NCI-H2227 treated with DMSO at 0.1 percent for 48 hours (cell line): ENCODE measurements around the gene ITCH.
"Not testable (repeated sequence)": the region's sequence is repeated elsewhere in the genome, so short reads cannot be mapped to it uniquely, and the experiment has no call there.

Experiments
- DNase-seq: peaks from one replicate; lab custom pipeline; 2025; lab: John Stamatoyannopoulos, UW

ITCH gene

DNA sequence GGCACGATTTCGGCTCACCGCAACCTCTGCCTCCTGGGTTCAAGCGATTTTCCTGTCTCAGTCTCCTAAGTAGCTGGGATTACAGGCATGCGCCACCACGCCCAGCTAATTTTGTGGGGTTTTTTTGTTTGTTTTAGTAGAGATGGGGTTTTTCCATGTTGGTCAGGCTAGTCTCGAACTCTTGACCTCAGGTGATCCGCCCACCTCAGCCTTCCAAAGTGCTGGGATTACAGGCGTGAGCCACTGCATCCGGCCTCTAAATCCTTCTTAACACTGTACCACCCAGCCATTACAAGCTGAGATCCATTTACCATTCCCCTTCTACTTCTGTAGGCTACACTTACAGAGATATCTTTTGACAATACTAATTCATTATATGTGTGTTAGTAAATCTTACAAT is 51.5 kb downstream of the ITCH start:
- DNase-seq = not testable (repeated sequence)

DNA sequence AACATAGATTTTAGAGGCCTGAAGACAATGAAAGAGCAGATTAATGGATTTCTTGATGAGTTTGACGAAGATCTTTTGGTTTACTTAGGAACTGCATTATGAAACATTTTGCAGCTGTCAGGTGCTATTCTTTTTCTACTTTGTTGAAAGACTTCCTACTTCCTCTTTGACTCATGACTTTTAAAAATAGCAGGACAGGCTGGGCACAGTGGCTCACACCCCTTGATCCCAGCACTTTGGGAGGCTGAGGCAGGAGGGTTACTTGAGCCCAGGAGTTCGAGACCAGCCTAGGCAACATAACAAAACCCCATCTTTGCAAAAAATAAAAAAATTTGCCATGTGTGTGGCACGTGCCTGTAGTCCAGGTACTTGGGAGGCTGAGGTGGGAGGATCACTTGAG is 52.0 kb downstream of the ITCH start:
- no peak for DNase-seq

DNA sequence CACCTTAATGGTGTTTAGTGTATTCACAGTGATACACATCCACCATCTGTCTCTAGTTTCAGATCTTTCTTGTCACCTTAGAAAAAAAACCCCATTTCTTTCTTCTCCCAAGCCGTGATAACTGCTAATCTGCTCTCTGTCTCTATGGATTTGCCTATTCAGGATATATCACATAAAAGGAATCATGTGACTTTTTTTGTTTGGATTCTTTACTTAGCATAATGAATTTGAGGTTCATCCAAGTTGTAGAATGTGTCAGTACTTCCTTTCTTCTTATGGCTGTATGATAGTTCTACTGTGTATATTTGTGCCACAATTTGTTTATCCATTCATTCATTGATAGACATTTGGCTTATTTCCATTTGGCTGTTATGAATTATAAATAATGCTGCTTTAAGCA is 57.1 kb downstream of the ITCH start:
- no peak for DNase-seq

DNA sequence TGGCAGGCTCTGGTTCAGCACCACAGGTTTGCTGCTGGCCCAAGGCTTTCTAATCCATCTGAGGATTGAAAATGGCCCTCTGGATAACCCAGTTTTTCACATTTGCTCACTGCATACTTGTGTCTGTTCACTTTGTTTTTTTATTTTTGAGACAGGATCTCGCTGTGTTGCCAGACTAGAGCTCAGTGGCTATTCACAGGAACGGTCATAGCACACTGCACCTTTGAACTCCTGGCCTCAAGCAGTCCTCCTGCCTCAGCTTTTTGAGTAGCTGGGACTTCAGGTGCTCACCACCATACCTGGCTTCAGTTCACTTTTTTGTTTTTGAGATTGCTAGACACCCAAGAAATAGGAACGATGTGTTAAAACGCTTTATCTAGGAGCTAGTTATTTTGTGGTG is 57.9 kb downstream of the ITCH start:
- no peak for DNase-seq

DNA sequence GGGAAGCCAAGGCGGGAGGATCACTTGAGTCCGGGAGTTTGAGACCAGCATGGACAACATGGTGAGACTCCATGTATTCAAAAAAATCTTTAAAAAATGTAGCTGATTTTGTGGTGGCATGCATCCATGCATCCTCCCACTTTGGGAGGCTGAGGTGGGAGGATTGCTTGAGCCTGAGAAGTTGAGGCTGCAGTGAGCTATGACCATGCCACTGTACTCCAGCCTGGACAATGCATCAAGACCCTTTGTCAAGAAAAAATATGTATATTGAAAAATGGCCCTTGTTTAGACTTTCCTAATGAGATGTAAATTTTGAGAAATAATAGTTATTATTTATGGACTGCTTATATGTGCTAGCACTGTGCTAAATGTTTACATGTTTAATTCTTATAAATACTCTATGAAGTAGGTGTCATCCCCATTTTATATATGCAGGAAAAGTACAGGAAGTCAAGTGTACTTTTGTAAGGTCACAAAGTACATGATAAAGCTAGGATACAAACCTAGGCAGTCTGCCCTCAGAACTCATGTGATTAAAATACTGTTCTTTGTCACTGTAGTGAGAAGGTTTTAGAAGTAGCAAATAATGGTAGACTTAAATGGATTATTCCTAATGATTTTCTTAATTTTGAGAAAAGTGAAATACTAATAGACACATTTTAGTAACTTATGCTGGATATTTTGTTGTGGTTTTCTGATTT is 58.8 kb downstream of the ITCH start:
- no peak for DNase-seq

DNA sequence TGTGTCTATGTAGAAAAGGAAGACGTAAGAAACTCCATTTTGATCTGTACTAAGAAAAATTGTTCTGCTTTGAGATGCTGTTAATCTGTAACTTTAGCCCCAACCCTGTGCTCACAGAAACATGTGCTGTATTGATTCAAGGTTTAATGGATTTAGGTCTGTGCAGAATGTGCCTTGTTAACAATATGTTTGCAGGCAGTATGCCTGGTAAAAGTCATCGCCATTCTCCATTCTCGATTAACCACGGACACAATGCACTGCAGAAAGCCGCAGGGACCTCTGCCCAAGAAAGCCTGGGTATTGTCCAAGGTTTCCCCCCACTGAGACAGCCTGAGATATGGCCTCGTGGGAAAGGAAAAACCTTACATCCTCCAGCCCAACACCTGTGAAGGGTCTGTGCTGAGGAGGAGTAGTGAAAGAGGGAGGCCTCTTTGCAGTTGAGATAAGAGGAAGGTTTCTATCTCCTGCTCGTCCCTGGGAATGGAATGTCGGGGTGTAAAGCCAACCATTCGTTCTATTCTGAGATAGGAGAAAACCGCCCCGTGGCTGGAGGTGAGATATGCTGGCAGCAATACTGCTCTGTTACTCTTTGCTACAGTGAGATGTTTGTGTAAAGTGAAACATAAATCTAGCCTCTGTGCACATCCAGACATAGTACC is 62.1 kb downstream of the ITCH start:
- DNase-seq = not testable (repeated sequence)

DNA sequence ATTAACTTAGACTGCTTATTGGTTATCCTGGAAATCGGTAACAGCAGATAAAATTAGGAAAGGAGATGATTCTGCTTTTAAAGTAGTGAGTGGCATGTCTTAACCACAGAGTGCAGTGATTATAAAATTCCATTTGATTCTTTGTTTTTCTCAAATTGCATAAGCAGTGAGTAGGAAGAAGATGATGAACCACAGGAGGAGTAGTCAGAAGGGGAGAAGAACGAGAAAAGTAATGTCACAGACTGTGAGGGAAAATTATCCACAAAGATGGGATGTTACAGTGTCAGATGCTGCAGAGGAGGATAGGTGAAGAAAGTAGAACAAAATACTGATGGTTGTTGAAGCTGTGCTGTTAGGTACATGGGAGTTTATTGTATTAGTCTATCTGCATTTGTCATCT is 63.0 kb downstream of the ITCH start:
- DNase-seq = no peak

DNA sequence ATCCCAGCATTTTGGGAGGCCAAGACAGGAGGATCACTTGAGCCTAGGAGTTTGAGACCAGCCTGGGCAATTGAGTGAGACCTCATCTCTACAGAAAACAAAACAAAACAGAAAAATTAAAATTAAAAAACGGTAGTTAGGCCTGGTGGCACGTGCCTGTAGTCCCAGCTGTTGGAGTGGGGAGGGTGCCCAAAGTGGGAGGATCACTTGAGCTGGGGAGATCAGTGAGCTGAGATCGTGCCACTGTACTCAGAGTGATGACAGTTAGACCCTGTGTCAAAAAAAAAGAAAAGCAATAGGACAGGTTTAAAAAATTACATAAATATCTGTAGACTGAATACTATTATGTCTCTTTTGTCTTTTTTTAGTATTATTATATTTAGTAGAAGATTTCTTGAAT is 64.3 kb downstream of the ITCH start:
- no peak for DNase-seq

DNA sequence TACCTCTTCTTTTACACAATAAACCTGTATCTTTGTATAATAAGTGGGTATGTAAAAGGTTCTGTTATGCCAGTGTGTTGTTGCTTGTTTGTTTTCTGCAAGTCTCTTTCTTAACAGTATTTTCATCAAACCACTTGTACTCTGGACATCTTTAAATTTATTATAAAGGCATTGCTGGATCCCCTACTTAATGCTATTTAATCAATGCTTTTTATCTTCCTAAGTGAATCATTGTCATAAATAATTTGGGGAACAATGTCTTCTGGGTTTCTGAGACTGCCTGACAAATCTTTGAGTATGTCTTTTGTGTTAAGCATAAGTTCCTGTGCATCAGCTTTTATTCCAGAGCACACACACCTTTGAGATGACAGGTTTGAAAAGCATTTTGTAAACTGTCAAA is 64.7 kb downstream of the ITCH start:
- DNase-seq = no peak

DNA sequence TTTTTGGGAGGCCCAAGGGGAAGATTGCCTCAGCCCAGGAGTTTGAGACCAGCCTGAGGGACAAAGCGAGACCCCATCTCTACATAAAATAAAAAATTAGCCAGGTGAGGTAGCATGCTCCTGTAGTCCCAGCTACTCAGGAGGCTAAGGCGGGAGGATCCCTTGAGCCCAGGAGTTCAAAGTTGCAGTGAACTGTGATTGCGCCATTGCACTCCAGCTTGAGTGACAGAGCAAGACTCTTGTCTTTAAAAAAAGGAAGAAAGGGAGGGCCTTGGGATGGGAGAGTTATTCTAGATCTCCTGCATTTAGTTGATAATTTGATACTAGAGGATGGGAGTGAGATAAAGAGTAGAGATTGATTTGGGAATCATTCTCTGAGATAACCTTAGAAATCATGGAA is 68.1 kb downstream of the ITCH start:
- DNase-seq = no peak

DNA sequence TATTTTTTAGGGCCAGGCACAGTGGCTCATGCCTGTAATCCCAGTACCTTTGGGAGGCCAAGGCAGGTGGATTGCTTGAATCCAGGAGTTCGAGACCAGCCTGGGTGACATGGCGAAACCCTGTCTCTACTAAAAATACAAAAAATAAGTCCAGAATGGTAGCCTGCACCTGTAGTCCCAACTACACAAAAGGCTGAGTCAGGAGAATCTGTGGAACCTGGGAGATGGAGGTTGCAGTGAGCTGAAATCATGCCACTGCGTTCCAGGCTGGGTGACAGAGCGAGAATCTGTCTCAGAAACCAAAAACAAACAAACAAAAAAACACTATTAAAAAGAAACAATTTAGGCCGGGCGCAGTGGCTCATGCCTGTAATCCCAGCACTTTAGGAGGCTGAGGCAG is 69.6 kb downstream of the ITCH start:
- not testable (repeated sequence) for DNase-seq

DNA sequence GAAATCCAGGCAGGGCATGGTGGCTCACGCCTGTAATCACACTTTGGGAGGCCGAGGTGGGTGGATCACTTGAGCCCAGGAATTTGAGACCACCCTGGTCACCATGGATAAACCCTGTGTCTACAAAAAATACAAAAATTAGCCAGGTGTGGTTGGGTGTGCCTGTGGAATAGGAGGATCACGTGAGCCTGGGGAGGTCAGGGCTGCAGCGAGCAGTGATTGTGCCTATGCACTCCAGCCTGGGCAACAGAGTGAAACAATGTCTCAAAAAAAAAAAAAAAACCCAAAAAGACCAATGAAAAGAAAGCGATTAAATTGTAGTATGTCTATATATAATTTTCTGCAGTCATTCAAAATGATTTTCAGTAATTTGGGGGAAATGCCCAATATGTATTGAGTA is 70.3 kb downstream of the ITCH start:
- DNase-seq = no peak

DNA sequence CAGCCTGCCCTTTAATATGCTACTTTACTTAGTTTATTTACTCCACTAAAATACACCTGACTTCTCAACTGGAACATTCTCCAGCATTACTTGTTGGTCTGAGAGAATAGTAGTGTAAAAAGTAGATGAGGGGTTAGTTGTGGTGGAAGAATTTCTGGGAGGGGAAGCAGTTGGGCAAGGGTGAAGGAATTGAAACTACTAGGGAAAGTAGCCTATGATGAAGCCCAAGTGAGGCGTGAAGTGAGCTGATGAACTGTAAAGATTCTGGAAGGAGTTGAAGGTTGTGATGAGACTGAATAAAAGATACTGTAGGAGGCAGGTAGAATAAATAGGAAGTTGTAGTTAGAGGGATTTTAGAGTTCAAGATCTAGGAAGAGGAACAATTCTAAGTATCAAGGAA is 72.5 kb downstream of the ITCH start:
- DNase-seq = no peak

DNA sequence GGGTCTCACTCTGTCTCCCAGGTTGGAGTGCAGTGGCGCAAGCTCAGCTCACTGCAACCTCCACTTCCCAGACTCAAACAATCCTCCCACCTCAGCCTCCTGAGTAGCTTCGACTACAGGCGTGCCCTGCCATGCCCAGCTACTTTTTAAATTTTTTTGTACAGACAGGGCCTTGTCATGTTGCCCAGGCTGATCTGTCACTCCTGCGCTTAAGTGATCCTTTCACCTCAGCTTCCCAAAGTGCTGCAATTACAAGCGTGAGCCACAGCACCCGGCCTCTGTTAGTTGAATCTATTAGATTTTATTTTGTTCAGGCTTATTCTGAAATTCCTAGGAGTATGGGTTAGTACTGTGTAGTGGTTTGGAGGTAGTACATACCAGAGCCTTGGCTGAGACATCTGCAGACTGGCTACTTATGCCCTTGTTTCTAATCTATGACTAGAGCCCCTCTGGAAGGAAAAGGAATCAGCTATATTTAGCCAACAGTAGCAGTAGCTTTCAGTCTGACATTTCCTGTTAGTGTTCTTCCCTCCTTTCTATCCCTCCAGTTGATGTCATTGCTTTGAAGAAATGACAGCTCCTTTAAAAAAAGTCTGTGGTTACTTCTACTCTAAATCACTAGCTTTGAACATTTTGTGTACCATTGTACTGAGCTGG is 74.4 kb downstream of the ITCH start:
- no peak for DNase-seq

DNA sequence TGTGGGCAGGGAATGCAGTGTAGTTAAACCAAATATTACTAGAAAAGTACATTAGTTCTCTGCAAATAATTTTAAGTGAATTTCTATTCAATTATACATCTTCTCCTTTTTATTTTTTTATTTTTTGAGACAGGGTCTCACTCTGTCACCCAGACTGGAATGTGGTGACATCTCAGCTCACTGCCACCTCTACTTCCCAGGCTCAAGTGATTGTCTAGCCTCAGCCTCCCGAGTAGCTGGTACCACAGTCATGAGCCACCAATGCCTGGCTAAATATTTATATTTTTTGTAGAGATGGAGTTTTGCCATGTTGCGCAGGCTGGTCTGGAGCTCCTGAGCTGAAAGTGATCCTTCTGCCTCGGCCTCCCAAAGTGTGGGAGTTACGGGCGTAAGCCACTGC is 76.1 kb downstream of the ITCH start:
- no peak for DNase-seq

DNA sequence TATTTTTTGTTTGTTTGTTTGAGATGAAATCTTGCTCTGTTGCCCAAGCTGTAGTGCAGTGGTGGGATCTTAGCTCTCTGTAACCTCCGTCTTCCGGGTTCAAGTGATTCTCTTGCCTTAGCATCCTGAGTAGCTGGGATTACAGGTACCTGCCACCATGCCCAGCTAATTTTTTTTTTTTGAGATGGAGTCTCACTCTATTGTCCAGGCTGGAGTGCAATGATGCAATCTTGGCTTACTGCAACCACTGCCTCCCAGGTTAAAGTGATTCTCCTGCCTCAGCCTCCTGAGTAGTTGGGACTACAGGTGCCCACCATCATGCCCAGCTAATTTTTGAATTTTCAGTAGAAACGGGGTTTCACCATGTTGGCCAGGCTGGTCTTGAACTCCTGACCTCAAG is 78.3 kb downstream of the ITCH start:
- DNase-seq = not testable (repeated sequence)

DNA sequence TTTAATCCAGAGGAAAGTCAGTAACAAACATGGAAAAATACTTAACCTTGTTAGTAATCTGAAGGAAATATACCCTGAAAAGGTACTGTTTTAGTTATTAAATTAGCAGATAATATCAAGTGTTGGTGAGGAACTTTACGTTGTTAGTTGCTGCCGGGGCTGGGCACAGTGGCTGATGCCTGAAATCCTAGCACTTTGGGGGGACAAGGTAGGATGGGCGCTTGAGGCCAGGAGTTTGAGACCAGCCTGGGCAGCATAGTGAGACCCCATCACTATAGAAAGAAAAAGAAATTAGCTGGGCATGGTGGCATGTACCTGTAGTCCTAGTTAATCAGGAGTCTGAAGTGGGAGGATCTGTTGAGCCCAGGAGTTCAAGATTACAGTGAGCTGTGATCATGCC is 80.5 kb downstream of the ITCH start:
- no peak for DNase-seq

DNA sequence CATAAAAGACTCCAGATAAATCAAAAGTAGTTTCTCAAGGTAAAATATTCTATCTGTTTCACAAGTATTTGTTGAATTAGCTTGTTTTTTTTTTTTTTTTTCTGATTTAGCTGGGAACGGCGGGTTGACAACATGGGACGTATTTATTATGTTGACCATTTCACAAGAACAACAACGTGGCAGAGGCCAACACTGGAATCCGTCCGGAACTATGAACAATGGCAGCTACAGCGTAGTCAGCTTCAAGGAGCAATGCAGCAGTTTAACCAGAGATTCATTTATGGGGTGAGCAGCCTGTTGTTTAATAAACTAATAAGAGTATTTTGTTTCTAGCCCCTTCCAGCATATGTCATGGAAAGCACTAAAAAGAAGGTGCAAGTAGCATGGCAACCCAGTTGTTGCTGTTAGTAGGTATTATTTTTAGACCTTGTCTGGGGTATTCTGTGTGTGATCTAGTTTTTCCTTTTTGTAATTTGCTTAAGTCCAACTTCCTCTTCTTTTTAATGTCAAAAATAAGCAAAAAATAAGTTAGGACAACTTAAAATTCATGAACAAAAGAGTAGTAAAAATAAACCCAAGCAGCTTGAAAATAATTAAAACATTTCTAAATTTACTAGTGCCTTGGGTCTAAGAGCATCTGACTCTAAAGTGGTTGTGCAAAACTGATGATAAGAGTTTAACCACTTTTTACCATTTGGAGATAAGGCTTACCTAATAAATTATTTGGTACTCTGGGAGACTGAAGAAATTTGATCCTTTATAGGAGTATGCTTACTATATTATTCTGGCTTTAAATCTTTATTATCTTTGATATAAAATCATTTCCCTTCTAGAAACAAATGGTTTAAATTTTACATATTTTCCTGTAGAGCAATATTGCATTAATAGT is 82.3 kb downstream of the ITCH start:
- DNase-seq = no peak

DNA sequence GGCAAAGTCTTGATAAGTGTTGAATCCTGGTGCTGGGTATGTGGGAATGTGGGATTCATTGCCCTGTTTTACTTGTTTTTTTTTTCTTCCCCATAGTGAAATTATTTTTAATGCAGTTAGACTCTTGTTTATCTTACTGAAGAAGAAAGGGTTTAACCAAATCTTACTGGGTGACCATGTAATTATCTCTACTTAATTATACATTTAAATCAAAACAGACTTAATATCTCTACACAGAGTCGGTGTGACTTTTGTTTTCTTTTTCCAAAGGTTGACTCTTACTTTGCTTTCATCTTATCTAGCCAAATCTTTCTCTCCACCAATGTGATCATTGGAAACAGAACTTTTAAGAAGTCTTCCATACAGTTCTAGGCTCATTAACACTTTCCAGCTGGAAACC is 85.4 kb downstream of the ITCH start:
- no peak for DNase-seq

DNA sequence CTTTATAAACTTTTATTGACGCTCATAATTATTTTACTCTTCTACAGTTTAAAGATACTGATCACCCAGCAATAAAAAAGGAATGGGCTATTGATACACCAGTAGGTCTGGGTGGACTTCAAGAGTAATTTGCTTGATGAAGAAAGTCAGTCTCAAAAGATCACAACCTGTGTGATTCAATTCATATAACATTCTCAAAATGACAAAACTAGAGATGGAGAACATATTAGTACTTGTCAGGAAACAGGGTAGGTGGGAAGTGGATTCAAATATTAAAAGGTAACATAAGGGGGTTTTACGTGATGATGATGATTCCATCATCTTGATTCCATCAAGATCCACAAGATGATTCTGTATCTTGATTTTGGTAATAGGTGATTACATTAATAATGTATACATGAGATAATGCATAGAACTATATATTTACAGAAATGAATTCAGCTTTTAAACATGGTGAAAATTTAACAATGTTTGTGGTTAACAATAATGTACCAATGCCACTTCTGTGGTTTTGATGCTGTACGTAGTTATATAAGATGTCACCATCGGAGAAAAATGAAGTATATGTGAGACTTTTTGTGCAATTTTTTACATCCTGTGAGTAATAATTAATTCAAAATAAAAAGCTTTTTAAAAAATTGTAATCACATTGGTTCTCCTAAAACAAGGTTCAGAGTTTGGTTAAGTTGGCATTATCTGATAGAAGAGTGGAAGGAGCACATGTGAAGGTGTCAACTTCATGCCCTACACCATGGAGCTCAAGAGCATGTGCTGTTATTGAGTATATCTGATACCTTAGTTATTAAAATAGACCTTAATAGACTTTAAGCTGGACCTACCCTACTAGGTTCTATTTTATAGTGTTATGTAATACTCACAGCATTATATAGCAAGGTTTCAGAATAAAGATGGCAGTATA is 86.9 kb downstream of the ITCH start:
- no peak for DNase-seq

DNA sequence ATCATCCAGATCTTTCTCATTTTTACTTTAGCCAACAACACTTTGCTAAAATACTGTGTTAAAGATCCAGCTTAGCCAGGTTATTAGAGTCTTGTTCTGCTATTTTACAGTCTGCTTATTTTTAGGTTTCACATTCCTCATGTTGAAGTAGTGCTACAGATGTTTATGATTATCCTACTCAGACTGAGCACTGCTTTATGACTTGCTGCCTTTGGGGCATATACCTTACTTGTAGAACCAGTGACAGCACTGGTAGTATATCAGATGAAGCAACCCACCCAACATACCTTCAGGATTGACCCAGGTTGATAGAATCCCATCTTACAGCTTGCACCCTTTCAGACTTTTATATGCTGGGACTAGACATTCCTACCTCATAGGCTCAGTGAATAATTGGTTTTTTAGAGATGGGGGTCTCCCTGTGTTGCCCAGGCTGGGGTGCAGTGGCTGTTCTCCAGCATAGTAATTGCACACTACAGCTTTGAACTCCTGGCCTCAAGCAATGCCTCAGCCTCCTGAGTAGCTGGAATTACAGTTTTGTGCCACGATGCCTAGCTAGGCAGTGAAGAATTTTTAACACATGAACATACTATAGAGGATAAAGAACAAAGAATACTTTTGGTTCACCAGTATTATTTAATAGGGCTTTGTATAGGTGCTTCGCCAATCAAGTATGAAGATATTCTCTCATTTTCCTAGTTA is 89.4 kb downstream of the ITCH start:
- no peak for DNase-seq
